Erythroblast (primary cell): Measurements from ENCODE around the gene PRSS48.

Experiments
- DNase-seq, 2 experiments: peaks; one replicate each; lab custom pipeline; 2025; lab: John Stamatoyannopoulos, UW
- GATA1 ChIP-seq: IDR thresholded peaks from 2 replicates; pipeline ENCODE4 v1.6.1; 2011; ENCODE audit warnings: low read depth, mild to moderate bottlenecking, control low read depth, low read length, moderate library complexity
- POLR2A ChIP-seq: IDR thresholded peaks from 2 replicates; pipeline ENCODE4 v1.6.1; 2011; ENCODE audit warnings: mild to moderate bottlenecking, low read length

PRSS48 gene

DNA sequence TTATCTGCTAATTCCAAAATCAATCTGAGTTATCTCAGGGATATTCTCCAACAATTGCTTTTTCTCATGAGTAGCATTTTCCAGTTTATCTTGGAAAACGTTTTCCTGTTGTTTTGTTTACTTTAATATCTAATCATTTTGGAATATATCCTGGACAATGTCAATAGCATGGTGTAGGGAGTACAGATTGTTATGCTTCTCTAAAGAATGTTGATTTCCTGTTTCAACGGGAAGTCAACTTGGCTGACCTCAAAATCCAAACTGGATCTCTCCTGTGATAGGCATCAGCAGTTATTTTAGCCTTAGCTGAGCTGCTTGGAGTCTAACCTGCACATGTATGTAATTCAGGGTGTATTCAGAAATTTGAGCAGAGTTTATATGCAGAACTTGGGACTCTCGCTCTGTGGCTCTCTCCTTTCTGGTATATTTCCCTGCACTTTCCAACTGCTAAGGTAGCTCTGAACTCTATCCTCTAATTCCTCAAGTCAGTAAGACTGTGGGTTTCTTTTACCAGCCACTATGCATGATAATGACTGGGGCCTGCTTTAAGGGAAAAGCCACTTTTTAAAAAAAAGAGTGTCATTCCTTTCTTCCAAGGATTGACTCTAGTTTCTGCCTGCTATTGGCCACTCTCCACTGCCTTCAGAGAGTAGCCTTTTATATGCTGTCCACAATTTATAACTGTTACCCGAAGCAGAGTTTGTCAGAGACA is 7.7 kb downstream of the PRSS48 start:
- DNase-seq, result no peak
- no peak for TF ChIP-seq GATA1
- no peak for TF ChIP-seq POLR2A

DNA sequence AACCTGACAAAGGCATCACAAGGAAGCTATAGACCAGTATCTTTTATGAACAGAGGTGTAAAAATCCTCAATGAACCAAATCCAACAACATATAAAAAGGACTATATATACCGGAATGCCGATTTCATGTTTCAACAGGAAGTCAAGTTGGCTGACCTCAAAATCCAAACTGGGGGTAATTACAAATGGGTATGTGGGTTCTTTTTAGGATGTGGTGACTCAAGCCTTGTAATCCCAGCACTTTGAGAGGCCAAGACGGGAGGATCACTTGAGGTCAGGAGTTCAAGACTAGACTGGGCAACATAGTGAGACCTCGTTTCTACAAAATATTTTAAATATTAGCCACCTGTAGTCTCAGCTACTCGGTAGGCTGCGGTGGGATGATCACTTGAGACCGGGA is 10.4 kb downstream of the PRSS48 start:
- no peak for TF ChIP-seq GATA1
- TF ChIP-seq POLR2A, result no peak
- no peak for DNase-seq

DNA sequence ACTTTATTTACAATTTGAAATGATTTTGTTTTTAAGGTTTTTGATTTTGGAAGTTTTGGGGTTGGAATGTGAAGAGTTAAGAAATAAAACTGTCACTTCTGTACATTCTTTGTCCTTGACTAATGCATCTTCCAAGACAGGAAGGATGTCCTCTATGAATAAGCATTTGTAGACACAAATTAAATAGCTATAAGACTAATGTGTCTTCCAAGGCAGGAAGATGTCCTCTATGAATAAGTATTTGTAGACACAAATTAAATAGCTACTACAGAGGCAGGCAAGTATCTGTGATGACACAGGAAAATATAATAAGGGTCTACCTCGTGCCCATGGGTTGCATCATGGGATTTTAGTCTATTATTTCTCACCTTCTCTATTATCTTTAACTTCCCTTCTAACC is 14.5 kb downstream of the PRSS48 start:
- TF ChIP-seq GATA1 (no peak), POLR2A (no peak)
- no peak for DNase-seq

DNA sequence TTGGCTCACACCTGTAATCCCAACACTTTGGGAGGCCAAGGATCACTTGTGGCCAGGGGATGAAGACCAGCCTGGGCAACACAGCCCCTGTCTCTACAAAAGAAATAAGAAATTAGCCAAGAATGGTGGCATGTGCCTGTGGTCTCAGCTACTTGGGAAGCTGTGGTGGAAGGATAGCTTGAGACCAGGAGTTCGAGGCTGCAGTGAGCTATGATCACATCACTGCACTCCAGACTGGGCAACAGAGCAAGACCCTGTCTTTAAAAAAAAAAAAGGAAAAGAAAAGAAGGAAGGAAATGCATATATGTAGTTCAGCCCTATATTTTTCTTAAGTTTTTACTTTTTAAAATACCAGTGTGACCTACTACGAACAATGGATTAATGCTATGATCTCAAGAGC is 15.1 kb downstream of the PRSS48 start:
- TF ChIP-seq POLR2A (no peak), GATA1 (no peak)
- DNase-seq, result no peak

DNA sequence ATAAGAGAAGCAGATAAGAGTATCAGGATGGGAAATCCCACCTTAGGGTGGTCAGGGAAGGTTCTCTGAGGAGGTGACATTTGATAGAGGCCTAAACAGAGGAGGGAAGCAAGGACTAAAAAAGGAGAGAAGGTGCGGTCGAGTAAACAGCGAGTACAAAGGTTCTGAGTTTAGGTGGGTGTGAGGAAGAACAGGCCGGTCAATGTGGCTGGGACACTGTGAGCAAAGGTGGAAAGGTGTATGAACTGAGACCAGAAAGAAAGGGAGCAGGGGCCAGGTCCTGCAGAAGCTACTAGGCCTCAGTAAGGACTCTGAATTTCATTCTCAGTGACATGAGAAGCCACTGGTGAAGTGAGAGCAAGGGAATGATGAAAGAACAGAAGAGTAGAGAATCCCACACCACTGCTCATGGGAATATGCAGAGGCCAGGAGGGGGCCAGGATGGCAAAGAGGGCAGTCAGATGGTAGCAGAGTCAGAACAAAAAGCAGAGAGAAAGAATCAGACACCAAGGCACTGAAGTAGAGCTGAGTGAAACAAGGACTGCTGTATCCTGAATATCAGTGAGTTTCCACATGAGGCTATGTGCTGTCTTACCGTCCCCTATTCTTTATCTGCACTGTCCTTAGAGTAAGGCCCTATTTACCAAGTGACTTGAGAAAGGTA is 18.0 kb downstream of the PRSS48 start:
- DNase-seq, result no peak
- TF ChIP-seq GATA1, result no peak
- no peak for TF ChIP-seq POLR2A

DNA sequence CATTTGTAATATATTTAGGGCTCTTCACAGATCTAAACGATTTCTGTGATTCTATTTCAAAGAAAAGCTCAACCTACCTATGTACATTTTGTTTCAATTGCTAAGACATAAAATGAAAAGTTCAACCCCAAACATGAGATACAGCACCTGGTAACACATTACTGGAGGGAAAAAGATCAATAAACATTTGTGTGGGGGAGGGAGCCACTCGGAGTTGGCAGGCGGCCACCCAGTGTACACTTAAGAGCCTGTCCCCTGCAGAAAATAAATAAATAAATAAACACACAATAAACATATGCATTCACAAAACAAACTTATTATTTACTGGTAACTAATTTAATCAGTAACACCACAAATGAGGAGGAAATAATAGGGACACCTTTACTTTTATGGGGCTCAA is 19.3 kb downstream of the PRSS48 start:
- no peak for DNase-seq
- TF ChIP-seq GATA1 (no peak), POLR2A (no peak)

DNA sequence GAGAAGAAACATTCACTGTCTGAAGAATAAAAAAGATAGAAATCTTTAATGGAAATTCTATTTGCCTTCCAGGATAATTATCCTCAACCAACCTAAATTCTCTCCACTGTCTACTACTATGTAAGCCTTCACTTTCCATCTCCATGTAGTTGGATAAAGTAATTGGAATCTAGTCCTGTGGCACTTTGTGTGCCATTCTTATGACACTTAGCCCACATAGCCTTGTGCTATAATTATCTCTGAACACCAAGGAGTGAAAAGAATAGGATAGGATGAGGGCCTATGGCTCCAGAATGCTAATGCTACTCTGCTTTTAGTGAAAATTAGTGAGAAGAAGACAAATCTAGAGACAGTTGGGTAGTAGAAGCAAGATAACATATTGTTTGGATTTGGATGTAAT is 20.2 kb downstream of the PRSS48 start:
- TF ChIP-seq POLR2A (no peak), GATA1 (no peak)
- DNase-seq, result no peak

DNA sequence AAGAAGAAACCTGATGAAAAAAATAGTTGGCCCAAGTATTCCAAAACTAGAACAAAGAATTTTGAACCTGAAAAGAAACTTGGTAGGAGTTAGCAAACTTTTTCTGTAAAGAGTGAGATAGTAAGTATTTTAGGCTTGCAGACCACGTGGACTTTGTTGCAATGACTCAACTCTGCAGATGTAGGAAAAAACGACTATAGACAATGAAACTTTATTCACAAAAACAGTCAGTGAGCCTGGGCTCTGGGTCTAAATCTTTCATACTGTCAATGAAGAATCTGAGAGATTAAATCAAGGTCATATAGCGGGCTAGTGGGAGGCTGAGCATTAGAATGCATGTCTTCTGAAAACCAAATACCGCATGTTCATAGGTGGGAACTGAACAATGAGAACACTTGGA is 25.5 kb downstream of the PRSS48 start:
- TF ChIP-seq GATA1 (no peak), POLR2A (no peak)
- no peak for DNase-seq

DNA sequence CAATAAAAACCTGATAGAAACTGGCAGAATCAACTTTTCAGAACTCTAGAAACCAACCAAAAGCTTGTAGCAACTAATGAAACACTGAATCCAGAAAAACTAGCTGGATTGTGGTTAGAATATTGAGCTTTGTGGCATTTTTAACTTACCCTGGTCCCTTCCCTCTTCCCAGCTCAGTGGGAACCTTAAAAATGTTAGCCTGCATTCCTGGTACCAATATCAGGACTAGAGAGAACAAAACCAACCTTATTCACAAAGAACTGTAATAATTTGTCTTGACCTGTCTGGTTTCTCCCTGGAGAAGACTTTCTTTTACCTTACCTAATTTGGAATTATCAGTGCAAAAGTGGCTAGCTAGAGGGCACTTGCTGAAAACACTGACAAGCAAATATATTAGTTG is 27.3 kb downstream of the PRSS48 start:
- no peak for DNase-seq

DNA sequence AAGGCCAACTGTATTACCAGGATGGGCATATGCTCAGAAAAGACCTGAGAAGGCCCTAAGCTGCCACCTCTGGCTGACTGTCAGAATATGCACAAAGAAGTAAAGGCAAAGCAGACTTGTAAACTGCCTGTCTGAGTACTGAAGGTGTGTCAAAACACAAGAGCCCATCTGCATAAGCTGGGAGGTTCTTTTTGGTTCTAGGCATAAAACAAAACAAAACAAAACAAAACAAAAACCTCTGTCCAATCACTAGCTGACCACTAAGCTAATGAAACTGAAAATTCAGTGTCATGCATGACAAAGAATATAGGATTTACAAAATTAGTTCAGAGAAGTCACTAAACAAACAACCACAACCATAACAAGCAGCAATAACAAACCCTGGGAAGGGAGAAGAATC is 27.8 kb downstream of the PRSS48 start:
- TF ChIP-seq GATA1 (no peak), POLR2A (no peak)
- no peak for DNase-seq

More for the DNA sequence above, 27.3 kb downstream of the PRSS48 start:
- no peak for TF ChIP-seq GATA1
- TF ChIP-seq POLR2A, result no peak

DNA sequence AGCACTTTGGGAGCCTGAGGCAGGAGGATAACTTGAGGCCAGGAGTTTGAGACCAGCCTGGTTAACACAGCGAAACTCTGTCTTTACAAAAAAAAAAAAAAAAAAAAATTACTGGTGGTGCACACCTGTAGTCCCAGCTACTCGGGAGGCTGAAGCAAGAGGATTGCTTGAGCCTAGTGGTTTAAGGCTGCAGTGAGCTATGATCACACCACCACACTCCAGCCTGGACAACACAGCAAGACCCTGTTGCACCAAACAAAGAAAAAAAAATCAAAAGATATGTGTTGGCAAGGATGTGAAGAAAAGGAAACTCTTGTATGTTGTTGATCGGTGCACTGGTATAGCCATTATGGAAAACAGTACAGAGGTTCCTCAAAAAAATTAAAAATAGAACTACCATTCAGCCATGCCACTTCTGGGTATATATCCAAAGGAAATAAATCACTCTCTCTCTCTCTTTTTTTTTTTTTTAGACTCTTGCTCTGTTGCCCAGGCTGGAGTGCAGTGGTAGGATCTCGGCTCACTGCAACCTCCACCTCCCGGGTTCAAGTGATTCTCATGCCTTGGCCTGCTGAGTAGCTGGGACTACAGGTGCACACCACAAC is 33.3 kb downstream of the PRSS48 start:
- TF ChIP-seq POLR2A, result no peak
- TF ChIP-seq GATA1, result no peak
- no peak for DNase-seq

DNA sequence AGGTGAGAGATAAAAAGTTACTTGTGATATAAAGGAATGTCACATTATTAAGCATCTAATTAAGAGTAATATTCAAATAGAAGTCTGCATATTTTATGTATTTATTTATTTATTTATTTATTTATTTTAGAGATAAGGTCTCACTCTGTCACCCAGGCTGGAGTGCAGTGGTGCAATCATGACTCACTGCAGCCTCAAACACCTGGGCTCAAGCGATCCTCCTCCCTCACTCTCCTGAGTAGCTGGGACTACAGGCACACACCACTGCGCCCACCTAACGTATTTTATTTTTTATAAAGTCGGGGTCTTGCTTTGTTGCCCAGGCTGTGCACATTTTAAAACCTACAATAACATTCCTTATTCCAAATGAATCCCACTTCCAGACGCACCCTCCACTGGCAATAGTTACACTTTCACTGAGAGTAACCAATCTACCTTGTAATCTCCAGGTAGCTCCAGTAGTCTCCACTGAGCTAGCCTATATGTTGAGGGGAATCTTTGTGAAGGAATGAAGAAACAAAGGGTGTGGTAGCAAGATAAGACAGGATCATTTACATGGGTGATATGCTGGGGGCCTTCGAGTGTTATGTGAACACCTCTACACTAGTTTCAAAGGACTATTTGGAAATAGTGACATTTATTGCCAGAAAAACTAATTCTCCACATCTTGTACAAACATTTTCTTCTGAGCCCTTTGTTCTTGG is 36.5 kb downstream of the PRSS48 start:
- no peak for DNase-seq
- TF ChIP-seq POLR2A, result no peak
- no peak for TF ChIP-seq GATA1

DNA sequence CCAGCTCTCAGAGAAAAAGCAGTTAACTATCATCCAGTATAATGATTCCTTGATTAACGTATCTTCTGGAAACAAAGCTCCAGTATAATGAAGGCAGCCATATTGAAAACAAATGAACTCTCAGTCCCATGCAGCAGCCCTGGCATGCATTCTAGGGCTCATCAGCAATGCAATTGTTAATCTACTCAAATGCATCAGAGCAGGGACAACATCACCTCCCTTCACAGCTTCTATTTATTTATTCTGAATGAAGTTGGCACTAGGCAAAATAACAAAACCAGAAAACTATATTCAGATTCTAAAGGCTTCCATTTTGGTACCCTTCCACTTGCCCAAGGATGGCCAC is 37.0 kb downstream of the PRSS48 start:
- TF ChIP-seq POLR2A, result no peak
- TF ChIP-seq GATA1, result no peak
- no peak for DNase-seq

DNA sequence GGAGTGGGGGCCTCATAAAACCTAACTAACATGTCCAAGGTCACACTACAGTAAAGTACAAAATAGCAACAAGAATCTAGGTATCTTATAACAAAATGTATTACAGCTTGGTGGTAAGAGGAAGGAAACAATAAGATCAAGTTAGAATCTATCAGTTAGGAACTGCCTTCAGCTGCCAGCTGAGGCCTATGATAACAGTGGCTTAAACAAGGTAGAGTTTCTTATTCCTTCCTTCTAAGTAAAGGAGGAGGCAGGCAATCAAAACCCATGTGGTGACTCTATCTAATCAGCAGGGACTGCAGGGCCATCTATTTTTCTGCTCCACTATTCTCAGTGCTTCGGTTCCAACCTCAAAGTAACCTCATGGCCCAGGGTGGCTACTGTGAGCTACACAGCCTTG is 37.5 kb downstream of the PRSS48 start:
- TF ChIP-seq POLR2A (no peak), GATA1 (no peak)
- DNase-seq, result peak in 1 of 2 experiments; percentile 7
